GM18498 (cell line): ENCODE measurements around the gene SNAP91.
A peak's percentile ranks its signal among the peaks of the same experiment; 100 is the strongest.
"Not testable (repeated sequence)": the region's sequence is repeated elsewhere in the genome, so short reads cannot be mapped to it uniquely, and the experiment has no call there.

Source experiments
- ATAC-seq: cut with Tn5 transposase; IDR thresholded peaks from one replicate; pipeline ENCODE4 v1.9.1; 2021; ENCODE audit warnings: mild to moderate bottlenecking, moderate library complexity; ENCODE audit not compliant: unreplicated experiment

SNAP91 gene

GRCh38 chr6:83708970-83709747 is at the start of gene SNAP91:
Gene SNAP91 (minus strand): TSS chr6:83709101. CDS start chr6:83707927, 1,174 bp downstream.
- no peak for ATAC-seq

GRCh38 chr6:83758533-83758932 is 49.6 kb upstream of the SNAP91 start:
- no peak for ATAC-seq

DNA sequence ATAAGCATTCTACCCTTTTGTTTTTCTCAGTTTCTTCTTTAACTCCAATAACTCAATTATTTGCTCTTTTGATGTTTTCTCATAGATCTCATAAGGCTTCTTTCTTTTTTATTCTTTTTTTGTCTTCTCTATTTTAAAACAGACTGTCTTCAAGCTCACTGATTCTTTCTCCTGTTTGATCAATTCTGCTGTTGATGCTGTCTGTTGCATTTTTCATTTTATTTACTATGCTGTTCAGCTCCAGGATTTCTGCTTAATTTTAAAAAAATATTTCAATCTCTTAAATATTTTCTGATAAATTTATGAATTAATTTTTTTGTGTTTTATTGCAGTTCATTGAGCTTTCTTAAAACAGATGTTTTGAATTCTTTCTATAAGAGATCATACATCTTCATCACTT is 48.1 kb upstream of the SNAP91 start:
- no peak for ATAC-seq

DNA sequence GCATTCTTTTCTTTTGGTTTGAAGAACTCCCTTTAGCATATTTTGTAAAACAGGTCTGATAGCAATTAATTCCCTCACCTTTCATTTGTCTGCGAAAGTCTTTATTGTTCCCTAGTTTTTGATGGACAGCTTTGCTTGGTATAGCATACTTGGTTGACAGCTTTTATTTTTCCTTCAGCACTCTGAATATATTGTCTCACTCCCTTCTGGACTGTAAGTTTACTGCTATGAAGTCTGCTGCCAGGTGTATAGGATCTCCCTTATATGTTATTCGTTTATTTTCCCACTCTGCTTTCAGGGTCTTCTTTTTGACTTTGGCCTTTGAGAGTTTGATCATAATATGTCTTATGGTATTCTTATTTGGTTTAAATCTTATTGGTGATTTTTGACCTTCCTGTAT is 47.7 kb upstream of the SNAP91 start:
- no peak for ATAC-seq

- not testable (repeated sequence) for ATAC-seq
Measured at GRCh38 chr6:83752375-83752774, 43.5 kb upstream of the SNAP91 start.

DNA sequence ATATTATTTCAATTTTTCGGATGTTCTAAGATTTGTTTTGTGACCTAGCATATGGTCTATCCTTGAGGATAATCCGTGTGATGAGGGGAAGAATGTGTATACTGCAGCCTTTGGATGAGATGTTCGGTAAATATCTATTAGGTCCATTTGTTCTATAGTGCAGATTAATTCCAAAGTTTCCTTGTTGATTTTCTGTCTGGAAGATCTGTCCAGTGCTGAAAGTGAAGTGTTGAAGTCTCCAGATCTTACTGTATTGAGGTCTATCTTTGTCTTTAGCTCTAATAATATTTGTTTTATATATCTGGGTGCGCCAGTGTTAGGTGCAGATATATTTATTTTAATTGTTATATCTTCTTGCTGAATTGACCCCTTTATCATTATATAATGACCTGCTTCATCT is 32.2 kb upstream of the SNAP91 start:
- no peak for ATAC-seq

GRCh38 chr6:83735461-83735860 is 26.6 kb upstream of the SNAP91 start:
- ATAC-seq: no peak

DNA sequence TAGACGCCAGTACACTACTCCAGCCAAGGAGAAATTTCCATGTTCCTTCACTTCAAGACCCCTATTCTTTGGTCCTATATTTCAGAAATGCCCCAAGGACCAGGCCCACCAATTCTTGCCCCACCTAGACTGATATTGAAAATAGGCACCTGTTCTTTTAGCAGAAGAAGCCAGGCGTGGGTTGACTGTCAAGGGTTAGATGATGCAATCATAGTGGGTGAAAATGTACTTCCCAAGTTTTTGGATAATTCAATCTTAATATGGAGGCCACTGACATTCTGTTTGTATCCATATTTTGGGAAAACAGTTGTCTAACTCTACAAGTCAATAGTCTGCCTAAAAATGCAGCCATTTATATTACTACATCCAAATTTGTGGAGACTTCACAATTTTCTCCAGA is 21.0 kb upstream of the SNAP91 start:
- no peak for ATAC-seq

- no peak for ATAC-seq
Measured at GRCh38 chr6:83722876-83723275, 14.0 kb upstream of the SNAP91 start.

- ATAC-seq: no peak
Measured at GRCh38 chr6:83717809-83718208, 8.9 kb upstream of the SNAP91 start.

DNA sequence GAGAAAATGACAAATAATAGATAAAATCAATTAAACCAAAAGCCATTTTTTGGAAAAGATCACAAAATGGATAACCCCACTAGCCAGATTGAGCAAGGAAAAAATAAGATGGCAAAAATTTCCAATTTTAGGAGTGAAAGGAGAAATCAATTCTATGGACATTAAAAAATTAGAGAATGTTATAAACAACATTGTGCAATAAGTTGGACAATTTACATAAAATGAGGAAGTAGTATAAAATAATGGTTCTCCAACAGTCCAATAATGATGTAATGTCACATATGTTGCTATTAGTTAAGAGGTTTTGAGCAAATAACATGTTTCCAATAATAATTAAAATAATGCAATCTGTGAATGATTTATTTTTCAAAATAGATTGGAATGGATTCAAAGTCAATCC is 3.1 kb upstream of the SNAP91 start:
- no peak for ATAC-seq

DNA sequence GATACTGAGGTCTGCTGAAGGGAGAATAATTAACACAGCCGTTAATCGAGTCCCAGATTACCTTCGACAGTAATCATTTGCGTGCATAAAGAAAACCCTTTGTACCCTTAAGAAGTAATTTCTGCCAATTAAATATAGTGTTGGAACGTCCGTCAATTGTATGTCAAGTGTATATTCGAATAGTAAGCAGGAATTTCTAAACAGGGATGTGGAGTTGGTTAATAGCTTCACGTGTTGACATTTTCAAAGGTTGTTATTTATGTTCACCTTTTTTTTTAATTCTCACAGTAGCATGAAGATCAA is 798 bp upstream of the SNAP91 start:
- no peak for ATAC-seq

DNA sequence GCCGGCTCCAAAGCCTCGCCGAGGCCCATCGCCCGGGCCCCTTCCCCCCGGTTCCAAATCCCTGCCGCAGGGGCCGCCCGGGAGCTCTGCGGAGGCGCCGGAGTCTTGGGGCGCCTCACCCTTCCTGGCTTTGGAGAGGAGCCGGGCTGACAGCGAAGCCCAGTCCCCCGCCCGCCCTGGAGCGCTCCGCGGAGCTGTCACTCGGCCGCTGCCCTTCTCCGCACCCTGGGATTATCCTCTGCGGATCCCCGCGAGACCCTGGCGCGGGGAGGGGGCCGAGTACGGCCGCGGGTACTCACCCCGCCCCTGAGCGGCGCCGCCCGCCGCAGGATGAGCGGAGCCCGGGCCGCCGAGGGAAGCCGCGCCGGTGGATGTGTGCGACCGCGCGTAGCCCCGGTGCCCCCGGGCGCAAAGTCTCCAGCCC is 343 bp downstream of the SNAP91 start:
- ATAC-seq: no peak

DNA sequence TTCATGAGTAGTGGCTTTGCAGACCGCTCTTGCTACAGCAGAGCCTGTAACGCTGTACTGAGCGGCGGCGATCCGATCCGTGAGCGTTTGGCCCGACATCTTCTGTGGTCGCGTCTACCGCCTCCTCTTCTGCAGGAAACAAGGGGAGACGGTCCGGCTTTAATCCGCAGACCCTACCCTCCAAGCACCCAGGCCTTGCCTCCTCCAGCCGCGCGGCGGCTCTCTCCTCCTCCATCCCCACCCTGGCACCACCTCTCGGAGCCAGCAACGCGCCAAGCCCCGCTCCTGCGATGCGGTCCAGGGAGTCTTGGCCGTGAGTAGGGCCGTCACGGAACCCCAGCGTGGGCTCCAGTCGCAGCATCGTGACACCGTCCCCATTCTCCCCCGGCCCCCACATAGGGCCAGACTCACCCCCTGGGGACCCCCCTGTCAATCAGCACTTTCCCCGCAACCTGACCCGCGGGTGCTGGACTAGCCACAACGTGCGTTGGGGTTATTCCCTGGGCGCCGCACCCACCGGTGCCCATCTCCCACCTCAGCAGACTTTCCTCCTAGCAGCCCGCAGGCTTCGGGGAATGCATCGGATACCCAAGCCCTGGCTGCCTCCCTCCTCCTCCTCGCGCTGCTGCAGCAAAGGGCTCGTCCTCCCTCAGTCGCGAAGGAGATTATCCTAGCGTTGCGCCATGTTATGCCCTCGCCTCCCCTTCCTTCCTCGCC is 914 bp downstream of the SNAP91 start:
- no peak for ATAC-seq

- ATAC-seq: no peak
Measured at GRCh38 chr6:83702749-83703148, 6.2 kb downstream of the SNAP91 start.

- no peak for ATAC-seq
Measured at GRCh38 chr6:83702077-83702476, 6.8 kb downstream of the SNAP91 start.

DNA sequence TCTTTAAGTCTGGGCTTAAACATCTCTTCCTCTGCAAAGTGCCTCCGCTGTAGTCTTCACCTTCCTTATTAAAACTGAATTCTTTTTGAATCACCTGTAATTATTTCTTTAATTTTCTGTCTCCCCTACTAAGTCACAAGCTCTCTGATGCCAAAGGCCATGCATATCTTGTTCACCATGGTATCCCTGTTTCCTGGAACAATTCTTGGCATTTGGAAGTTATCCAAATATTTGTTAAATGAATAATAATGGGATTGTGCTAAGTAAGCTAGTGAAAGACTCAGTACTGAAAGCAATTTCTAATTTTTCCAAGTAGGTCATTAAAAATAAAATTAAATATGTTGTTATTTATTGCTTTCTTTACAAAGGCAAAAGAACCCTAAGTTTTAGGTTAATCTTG is 12.2 kb downstream of the SNAP91 start:
- ATAC-seq: no peak

- ATAC-seq: no peak
Measured at GRCh38 chr6:83685481-83685880, 23.4 kb downstream of the SNAP91 start.

DNA sequence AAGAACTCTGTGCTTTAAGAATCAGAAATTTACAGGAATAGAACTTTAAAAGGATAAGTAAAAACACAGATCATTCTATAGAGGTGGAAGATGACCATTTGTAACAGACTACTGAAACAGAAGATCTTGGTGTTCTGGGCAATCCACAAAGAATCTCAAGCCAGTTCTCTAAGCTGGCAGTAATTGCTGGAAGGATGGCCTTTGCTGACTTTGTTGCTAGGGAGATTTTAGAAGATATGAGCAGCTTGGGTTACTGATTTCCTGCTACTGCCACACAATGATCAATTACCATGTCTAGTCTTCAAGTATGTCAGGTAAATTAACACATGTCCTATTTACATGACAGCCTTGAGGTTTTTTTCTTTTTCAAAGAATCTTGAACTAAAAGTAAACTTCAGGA is 31.1 kb downstream of the SNAP91 start:
- ATAC-seq: no peak

- no peak for ATAC-seq
Measured at GRCh38 chr6:83637953-83638352, 70.9 kb downstream of the SNAP91 start.

DNA sequence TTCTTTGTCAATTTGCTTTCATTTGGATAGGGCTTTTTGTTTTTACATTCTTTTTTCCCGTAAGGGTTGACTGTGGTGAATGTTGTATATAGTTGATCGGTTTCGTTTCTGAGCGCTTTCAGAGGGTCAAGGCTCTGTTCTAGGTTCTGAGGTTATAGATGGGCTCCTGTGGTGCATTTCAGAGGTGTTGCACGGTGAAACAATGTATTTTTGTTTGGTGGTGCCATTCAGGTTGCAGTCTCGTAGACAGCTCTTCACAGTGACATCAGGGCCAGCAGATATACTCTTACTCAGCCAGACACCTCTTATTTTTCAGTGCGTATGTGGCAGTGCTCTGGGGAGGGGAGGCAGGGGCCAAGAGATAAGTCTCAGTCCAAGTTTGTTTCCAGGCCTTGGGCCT is 72.1 kb downstream of the SNAP91 start:
- ATAC-seq: no peak

DNA sequence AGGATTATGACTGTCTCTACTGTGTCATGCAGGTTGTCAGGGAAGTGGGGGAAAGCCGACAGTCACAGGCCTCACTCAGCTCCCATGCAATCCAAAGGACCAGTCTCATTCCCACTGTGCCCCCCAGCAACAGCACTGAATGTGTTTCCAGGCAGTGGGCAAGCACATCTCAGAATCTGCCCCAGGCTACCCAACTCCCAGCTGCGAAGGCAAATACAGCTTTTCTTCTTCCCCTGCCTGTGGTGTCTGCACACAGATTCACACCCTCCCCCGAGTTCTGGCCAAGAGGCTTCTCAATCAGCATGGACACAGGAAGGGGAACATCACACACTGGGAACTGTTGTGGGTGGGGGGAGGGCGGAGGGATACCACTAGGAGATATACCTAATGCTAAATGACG is 75.3 kb downstream of the SNAP91 start:
- no peak for ATAC-seq

- ATAC-seq: peak; percentile 59
Measured at GRCh38 chr6:83633149-83633548, 75.8 kb downstream of the SNAP91 start.
